Left colon (tissue), 2 donors: ENCODE data around the gene USP51. TPM values are rescaled to one million over a fixed set of nuclear protein-coding genes. Genes with fewer than 3 reads are reported as not detected.
A peak's percentile ranks its signal among the peaks of the same experiment; 100 is the strongest.
"Not testable (repeated sequence)": the region's sequence is repeated elsewhere in the genome, so short reads cannot be mapped to it uniquely, and the experiment has no call there.

ENCODE experiments used
- ATAC-seq: fragments of 200-7000 bp; cut with Tn5 transposase; one replicate; pipeline ENCODE4 v1.9.1; 2020; ENCODE audit warnings: mild to moderate bottlenecking, moderate library complexity
- DNase-seq, 2 donors: peaks; one replicate each; pipeline ENCODE4 v3.0.0-alpha.2; 2020
- intact Hi-C, 2 donors: fragments of 100-400 bp; cut with DNase I in 1 of 2; cut with micrococcal nuclease in 1 of 2; formaldehyde crosslinking; loops; one replicate each; pipeline versions ENCODE4 v1.11.2 to v1.14.0; 2022; cut with DNase I, micrococcal nuclease
- microRNA-seq, 2 donors: library from miRNA; unstranded; fragments of <30 nt; microRNA quantifications; one replicate each; pipeline versions ENCODE4 v1.1.0 to v1.2.0, GENCODE V29; 2020
- total RNA-seq, 2 donors: library from RNA; stranded (reverse); fragmentation: NEBNext Ultra II Directional; extraction: Animal tissue kit (Norgen Biotek cat#: 25700); gene quantifications; one replicate each; pipeline ENCODE4 v1.2.1, GENCODE V29; 2021
- donor health status: DM: no; HTN: no; CAD: no.
- donor health status: DM: yes; HTN: yes; CAD: no.

USP51 gene
- total RNA-seq, 2 donors from 2014 or later, result 0.21 to 0.81 TPM

DNA sequence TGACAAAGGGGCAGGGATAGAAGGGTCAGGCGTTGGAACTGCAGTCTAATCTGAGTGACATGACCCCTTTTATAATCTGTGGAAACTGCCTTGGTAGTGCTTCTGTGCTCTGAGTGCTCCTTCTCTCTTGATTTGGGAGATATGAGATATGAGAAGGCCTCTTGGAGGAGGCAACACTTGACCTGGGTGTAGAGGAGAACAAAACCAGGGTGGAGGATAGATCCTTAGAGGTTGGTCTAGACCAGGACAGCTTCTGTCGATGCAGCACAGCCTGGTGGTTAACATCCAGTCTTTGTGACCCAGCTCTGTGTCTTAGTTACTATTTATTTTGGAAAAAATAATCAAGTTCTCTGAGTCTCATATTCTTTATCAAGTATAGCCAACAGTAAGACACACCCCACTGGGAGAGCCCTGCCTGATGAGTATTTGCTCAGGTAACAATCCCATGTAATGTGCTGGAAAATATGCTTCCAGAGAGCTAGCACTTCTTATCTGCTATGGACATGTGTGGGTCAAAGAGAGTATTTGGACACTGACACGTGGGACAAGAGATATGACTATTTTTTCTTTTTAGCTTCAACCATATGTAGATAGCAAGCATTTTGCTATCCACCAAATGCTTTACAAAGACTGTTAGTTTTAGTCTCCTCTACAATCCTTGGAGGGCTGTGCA, 9.1 kb downstream of the USP51 start:
- no peak for DNase-seq
- ATAC-seq, result no peak
- intact Hi-C loops, result no loop called here

DNA sequence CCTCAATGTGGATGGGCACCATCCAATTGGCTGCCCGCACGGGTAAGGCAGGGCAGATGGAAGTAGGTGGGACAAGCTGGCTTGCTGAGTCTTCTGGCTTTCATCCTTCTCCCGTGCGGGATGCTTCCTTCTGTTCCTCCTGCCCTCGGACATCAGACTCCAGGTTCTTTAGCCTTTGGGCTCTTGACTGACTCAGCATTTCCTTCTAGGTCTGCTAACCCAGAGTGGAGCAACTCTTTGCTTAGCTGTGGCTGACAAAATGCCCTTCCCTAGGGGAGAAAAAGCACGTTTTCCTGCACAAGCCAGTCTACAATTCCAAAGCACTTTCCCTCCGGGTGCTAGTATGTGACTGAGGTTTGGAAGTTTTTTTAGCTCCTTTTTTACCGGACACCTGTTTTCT, 9.7 kb downstream of the USP51 start:
- DNase-seq, intact Hi-C loops, ATAC-seq: not testable (repeated sequence)

DNA sequence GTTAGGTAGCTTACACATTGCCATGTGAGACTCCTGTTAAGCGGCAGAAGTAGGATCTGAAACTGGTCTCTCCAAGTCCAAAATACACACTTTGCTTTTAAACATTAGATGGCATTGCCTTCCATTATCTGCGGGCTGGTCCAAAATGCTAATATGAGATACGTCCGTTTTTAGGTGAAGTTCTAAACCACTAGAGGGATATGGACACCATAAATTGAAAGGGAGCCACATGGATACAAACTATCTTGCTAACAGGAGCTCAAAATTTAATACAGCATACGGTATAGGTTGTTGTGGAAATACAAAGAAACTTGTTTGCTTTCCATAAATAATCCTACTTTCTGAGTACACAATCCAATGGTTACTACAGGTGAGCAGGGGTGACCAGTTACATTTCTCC, 23.9 kb downstream of the USP51 start:
- DNase-seq, ATAC-seq, intact Hi-C loops: not testable (repeated sequence)

DNA sequence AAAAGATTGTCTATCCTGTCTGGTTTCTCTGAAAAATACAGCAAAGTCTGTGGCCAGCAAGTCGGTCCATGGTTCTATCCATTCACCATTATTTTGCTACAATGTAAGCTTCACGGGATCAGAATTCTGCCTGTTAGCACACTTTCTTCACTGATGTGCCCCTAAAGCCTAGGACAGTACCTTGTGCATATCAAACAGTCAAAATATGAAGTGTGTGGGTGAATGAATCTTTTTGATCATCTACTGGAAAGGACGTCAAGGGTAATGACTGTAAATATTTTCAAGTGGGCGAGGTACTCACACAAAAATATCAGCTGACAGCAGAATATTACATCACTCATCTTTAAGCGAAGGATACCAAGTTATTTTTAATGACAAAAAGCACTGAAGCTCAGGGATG, 24.5 kb downstream of the USP51 start:
- DNase-seq, intact Hi-C loops, ATAC-seq: not testable (repeated sequence)

DNA sequence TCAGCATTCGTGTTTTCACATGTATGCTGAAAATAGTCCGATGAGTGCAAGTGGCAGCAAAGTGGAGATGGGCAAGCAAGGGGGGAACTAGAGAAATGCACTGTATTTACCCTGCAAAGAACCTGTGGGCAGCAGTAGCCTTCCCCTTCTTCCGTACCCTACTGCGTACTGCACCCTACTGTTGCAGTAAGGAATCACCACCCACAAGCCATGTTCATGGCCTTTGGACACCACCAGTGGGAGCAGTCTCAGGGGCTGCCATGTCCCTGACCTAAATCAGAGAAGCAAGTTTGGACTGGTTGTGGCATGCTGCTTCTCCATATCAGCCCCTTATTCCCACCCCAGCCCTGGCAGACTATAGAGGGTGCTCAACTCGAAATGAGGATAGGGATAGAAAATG, 25.6 kb downstream of the USP51 start:
- intact Hi-C loops, DNase-seq, ATAC-seq: not testable (repeated sequence)

DNA sequence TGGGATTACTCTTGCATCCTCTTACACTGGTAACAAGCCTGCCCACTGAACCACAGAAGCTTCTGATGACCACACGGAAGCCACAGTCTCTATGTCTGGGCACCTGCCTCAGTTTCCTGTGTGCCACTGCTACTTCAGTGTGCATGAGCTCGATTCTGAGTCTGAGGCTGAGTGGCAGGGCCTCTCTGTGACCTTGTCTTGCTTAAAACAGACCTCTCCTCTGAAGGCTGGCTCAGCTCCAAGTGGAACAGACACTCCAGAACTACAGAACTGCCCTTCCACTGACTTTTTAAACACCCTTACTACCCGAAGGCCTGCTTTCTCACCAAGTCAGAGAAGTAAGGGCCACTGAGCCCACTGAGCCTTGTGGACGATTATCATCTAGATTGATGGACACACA, 29.7 kb downstream of the USP51 start:
- intact Hi-C loops, DNase-seq, ATAC-seq: not testable (repeated sequence)

DNA sequence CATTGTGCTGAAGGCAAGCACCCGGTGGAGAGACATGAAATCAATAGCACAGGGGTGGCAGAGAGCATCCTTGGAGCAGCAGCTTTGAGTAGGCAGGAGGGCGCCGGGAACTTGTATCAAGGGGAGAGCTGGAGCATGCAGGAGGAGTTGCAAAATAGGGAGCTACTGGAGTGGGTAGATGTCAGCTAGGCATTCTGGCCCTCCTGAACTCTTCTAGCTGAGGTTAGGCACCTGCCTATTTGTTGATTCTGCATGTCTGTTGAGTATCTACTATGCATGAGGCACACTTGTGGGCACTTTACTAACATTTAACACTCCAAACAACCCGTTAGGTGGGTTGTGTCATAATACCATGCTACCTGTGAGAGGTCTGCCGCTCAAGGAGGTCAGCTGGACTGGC, 30.2 kb downstream of the USP51 start:
- DNase-seq, ATAC-seq, intact Hi-C loops: not testable (repeated sequence)

DNA sequence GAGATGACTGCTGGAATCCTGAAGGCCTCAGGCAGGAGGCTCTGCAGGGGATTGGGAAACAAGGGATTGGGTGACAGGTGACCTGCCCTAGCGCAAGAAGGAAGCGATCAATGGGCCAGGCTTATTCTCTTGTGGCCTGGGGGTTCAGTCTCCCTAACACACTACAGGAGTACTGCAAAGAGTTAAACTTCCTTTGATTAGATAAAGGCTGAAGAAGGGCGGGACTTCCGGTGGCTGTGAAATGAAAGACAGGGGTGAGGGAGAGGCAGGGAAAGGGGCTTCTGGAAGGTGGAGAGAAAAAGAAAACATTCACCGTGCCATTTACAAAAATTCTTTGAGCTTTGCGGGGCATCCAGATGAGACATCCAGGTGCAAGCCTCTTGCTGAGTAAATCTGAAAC, 33.9 kb downstream of the USP51 start:
- not testable (repeated sequence) for DNase-seq

DNA sequence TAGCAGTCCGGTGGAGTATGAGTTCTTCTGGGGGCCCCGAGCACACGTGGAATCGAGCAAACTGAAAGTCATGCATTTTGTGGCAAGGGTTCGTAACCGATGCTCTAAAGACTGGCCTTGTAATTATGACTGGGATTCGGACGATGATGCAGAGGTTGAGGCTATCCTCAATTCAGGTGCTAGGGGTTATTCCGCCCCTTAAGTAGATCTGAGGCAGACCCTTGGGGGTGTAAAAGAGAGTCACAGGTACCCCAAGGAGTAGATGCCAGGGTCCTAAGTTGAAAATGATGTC, 36.9 kb downstream of the USP51 start:
- no peak for ATAC-seq
- intact Hi-C loops, result no loop called here
- no peak for DNase-seq

More for the DNA sequence above, 33.9 kb downstream of the USP51 start:
- intact Hi-C loops, ATAC-seq: not testable (repeated sequence)

DNA sequence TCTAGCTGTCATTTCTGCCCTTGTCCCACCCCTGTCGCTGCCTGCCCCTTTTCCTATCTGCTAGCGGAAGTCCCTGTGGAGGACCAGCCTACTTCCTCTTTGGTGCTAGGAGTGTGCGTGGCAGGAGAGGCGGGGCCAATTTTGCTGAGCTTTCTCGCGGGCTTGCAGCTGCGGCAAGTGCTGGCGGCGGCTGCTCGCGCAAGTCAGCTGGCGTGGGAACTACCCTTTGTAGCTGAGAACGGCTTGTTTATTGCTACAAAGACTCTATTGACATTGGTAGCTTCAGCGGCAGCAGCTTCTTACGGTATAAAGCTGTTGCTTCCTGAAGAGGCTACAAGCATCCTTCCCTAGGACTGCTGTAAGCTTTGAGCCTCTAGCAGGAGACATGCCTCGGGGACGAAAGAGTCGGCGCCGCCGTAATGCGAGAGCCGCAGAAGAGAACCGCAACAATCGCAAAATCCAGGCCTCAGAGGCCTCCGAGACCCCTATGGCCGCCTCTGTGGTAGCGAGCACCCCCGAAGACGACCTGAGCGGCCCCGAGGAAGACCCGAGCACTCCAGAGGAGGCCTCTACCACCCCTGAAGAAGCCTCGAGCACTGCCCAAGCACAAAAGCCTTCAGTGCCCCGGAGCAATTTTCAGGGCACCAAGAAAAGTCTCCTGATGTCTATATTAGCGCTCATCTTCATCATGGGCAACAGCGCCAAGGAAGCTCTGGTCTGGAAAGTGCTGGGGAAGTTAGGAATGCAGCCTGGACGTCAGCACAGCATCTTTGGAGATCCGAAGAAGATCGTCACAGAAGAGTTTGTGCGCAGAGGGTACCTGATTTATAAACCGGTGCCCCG, 37.4 kb downstream of the USP51 start, which contains the start of gene MAGEH1:
Gene MAGEH1 (plus strand): TSS at position 138 of the 843 bp plus-strand sequence. CDS start 248 bp downstream, at position 386.
- ATAC-seq, result peak; percentile 98

DNA sequence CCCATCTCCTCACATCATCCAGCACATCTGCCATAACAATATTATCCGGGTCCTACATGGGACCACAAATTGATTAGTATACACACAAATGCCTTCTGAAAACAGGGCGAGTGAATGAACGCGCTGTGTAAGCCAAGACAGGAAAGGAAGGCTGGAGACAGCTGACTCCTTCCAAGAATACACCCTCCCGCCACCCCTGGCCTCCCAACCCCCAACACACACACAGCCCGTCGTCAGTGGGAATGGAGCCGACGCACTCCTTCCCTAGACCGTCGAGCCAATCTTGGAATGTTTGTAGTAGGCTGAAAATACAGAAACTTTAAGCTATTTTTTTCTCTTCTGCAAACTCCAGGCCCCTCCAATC, 38.0 kb downstream of the USP51 start:
- intact Hi-C loops, result no loop called here
- DNase-seq (no peak), ATAC-seq (peak; percentile 48)

More for the DNA sequence above, 37.4 kb downstream of the USP51 start, which contains the start of gene MAGEH1:
- intact Hi-C loops, result no loop called here
- peak; percentile 81 to 82 for DNase-seq

DNA sequence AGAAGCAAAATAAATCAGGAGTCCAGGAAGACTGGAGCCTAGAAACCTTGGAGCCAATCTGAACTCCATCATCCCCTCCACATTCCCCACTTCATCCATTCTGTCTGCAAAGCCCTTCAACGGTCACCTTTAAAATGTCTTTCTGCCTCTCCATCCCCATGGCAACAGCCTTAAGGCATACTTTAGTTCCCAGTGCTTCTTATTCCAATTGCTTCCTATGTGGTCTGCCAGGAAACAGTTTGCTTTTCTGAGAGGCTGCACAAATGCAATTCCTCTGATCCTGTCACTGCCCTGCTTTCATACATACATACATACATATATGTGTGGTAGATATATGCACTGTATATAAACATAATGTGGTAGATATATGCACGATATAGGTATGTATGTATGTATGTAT, 38.5 kb downstream of the USP51 start:
- intact Hi-C loops, result no loop called here
- no peak for DNase-seq
- no peak for ATAC-seq

DNA sequence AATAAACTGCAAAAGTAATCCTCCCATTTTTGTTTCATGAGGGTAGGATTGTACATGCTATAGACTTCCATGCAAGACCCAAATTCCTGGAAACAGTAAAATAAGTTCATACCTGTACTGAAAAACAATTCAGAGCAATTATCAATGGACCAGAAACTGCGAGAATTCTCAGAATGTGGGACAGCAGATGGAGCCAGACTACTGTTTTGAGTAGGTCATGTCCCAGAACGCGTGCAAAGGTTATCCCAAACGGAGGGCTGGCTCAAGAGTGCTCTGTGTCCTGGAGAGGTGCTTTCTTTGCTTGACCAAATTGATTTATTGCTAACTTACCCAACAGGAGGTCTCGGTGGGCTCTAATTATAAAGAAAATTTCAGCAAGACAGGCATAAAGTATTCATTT, 39.4 kb downstream of the USP51 start:
- intact Hi-C loops, result no loop called here
- ATAC-seq (no peak), DNase-seq (no peak)

DNA sequence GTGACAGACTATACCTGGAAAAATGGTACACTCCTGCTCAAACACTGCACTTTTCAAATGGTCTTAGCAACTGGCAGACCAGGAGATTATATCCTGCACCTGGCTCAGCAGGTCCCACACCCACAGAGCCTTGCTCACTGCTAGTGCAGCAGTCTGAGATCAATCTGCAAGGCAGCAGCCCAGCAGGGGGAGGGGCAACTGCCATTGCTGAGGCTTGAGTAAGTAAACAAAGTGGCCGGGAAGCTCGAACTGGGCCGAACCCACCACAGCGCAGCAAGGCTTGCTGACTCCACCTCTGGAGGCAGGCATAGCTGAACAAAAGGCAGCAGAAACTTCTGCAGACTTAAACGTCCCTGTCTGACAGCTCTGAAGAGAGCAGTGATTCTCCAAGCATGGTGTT, 46.2 kb downstream of the USP51 start:
- intact Hi-C loops, ATAC-seq, DNase-seq: not testable (repeated sequence)

Small RNA genes within 50 kb of the gene (microRNA-seq; reads per million reads assigned to microRNA genes)
- gene MIR4536-1, result 0 reads per million in 2 donors
- 0 reads per million in 2 donors for gene MIR4536-2

Other genes starting within 250 kb of the USP51 start
- gene PAGE3, start 224.9 kb downstream of the USP51 start, total RNA-seq, result not detected
- 1 to 10 TPM; 4.5 to 8.3 TPM for gene MAGEH1, start 37.7 kb downstream of the USP51 start, total RNA-seq
- not detected for gene FOXR2, start 133.6 kb upstream of the USP51 start, total RNA-seq
- gene RRAGB, start 227.9 kb upstream of the USP51 start, total RNA-seq, result 10 to 100 TPM; 10.9 to 12.7 TPM